ENCODE results near the gene ABCD1.
A peak's percentile ranks its signal among the peaks of the same experiment; 100 is the strongest.
"Not testable (repeated sequence)": the region's sequence is repeated elsewhere in the genome, so short reads cannot be mapped to it uniquely, and the experiment has no call there.

Gene ABCD1

GRCh38 chrX:153724252-153725038, at the start of gene ABCD1, which contains the start of gene BCAP31:
TSS of gene ABCD1 (plus strand) at chrX:153724856. CDS start at chrX:153725267, 411 bp downstream.
TSS of gene BCAP31 (minus strand) at chrX:153724387. CDS start at chrX:153723244, 1,143 bp downstream.
- Histone ChIP-seq H3F3A (ENCODE audit: low read depth) (no peaks in the 10 kb centered on the region), H3K36me3 (ENCODE audit: insufficient read depth, low read length) (peaks cover 12% of the 10 kb centered on the region; the same call in 1 of the 2 replicates), H3K4me2 (ENCODE audit: low read depth, low read length, poor library complexity, severe bottlenecking) (peak within 1 kb of the TSS; percentile 83), H3K4me1 (ENCODE audit: insufficient read depth, low read length, poor library complexity, severe bottlenecking) (peaks cover 37% of the 10 kb centered on the region), H3K9ac (ENCODE audit: low read depth, low read length, poor library complexity, severe bottlenecking) (peak within 1 kb of the TSS; percentile 88), H4K20me1 (ENCODE audit: insufficient read depth, low read length, poor library complexity, severe bottlenecking) (peaks cover 22% of the 10 kb centered on the region), H3K9me3 (ENCODE audit: insufficient read depth, low read depth, low read length) (no peaks in the 10 kb centered on the region), H2AFZ (ENCODE audit: low read length) (0 out of 2 replicates have a peak within 1 kb of the TSS, but pooled peaks have one; percentile 27), H3K79me2 (ENCODE audit: insufficient read depth, low read length) (peaks cover 51% of the 10 kb centered on the region), H3K9me2 (replicated peaks; ENCODE audit: low read depth, low read length) (no peaks in the 10 kb centered on the region), H3K4me3 (ENCODE audit: low read length, poor library complexity, severe bottlenecking) (peak within 1 kb of the TSS; percentile 77), H3K27me3 (ENCODE audit: insufficient read depth, low read length, poor library complexity, severe bottlenecking) (no peaks in the 10 kb centered on the region)
- TF ChIP-seq, protein P1, sequence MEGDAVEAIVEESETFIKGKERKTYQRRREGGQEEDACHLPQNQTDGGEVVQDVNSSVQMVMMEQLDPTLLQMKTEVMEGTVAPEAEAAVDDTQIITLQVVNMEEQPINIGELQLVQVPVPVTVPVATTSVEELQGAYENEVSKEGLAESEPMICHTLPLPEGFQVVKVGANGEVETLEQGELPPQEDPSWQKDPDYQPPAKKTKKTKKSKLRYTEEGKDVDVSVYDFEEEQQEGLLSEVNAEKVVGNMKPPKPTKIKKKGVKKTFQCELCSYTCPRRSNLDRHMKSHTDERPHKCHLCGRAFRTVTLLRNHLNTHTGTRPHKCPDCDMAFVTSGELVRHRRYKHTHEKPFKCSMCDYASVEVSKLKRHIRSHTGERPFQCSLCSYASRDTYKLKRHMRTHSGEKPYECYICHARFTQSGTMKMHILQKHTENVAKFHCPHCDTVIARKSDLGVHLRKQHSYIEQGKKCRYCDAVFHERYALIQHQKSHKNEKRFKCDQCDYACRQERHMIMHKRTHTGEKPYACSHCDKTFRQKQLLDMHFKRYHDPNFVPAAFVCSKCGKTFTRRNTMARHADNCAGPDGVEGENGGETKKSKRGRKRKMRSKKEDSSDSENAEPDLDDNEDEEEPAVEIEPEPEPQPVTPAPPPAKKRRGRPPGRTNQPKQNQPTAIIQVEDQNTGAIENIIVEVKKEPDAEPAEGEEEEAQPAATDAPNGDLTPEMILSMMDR (conservative IDR thresholded peaks at IDR 0.05; ENCODE audit: low read length), result no peak
- TF ChIP-seq EZH2phosphoT487 (IDR thresholded peaks at IDR 0.05; ENCODE audit: borderline replicate concordance), result no peak

DNA sequence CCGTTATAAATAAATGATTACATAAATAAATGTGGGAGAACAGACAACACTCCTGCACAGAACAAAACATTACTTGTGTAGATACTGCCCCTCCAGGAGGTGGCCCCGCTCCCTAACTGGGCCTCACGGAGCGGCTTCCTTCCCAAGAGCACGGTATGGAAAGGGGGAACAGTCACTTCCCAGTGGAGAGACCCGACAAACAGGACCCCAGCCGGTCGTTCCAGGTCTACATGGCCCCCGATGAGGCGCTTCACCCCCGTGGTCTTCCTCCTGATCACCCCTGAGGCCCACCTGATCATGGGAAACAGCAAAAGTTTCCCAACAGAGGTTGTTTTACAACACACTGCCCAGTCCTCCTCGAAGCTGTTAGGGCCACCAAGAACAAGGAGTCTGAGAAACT, 43.5 kb upstream of the ABCD1 start:
- H3F3A ChIP-seq (ENCODE audit: low read depth), result no peaks in the 10 kb centered on the region
- H2AFZ ChIP-seq (ENCODE audit: low read length), result no peak overlapping the region
- no peaks in the 10 kb centered on the region for H3K9me2 ChIP-seq (replicated peaks; ENCODE audit: low read depth, low read length)
- no peak for TF ChIP-seq EZH2phosphoT487 (IDR thresholded peaks at IDR 0.05; ENCODE audit: borderline replicate concordance)
- TF ChIP-seq, protein P1 (conservative IDR thresholded peaks at IDR 0.05; ENCODE audit: low read length), result no peak
- H3K27me3 ChIP-seq (ENCODE audit: insufficient read depth, low read length, poor library complexity, severe bottlenecking), result no peaks in the 10 kb centered on the region
- no peak overlapping the region for H3K9ac ChIP-seq (ENCODE audit: low read depth, low read length, poor library complexity, severe bottlenecking)
- no peaks in the 10 kb centered on the region for H3K9me3 ChIP-seq (ENCODE audit: insufficient read depth, low read depth, low read length)
- no peak overlapping the region for H3K4me2 ChIP-seq (ENCODE audit: low read depth, low read length, poor library complexity, severe bottlenecking)
- no peak overlapping the region for H3K4me3 ChIP-seq (ENCODE audit: low read length, poor library complexity, severe bottlenecking)
- H4K20me1 ChIP-seq (ENCODE audit: insufficient read depth, low read length, poor library complexity, severe bottlenecking), result no peaks in the 10 kb centered on the region
- no peaks in the 10 kb centered on the region for H3K79me2 ChIP-seq (ENCODE audit: insufficient read depth, low read length)
- no peaks in the 10 kb centered on the region for H3K36me3 ChIP-seq (ENCODE audit: insufficient read depth, low read length)
- H3K4me1 ChIP-seq (ENCODE audit: insufficient read depth, low read length, poor library complexity, severe bottlenecking), result no peaks in the 10 kb centered on the region

- not testable (repeated sequence) for H3K9me3 ChIP-seq (ENCODE audit: insufficient read depth, low read depth, low read length); H3K36me3 ChIP-seq (ENCODE audit: insufficient read depth, low read length); H3K9me2 ChIP-seq (replicated peaks; ENCODE audit: low read depth, low read length); H3K4me1 ChIP-seq (ENCODE audit: insufficient read depth, low read length, poor library complexity, severe bottlenecking); H4K20me1 ChIP-seq (ENCODE audit: insufficient read depth, low read length, poor library complexity, severe bottlenecking); H3K9ac ChIP-seq (ENCODE audit: low read depth, low read length, poor library complexity, severe bottlenecking); H3F3A ChIP-seq (ENCODE audit: low read depth); H3K4me3 ChIP-seq (ENCODE audit: low read length, poor library complexity, severe bottlenecking); H2AFZ ChIP-seq (ENCODE audit: low read length); H3K79me2 ChIP-seq (ENCODE audit: insufficient read depth, low read length); H3K4me2 ChIP-seq (ENCODE audit: low read depth, low read length, poor library complexity, severe bottlenecking); H3K27me3 ChIP-seq (ENCODE audit: insufficient read depth, low read length, poor library complexity, severe bottlenecking)
Measured at GRCh38 chrX:153683486-153683885, 41.2 kb upstream of the ABCD1 start.
